Kidney capillary endothelial cell (primary cell): Measurements from ENCODE around the gene OSBPL10.

ENCODE experiments used
- DNase-seq: peaks from one replicate; pipeline ENCODE4 v3.0.0-alpha.2; 2018; ENCODE audit warnings: low spot score

The OSBPL10 gene

GRCh38 chr3:31988271-31988670, 7.2 kb upstream of the OSBPL10 start:
- DNase-seq = no peak

DNA sequence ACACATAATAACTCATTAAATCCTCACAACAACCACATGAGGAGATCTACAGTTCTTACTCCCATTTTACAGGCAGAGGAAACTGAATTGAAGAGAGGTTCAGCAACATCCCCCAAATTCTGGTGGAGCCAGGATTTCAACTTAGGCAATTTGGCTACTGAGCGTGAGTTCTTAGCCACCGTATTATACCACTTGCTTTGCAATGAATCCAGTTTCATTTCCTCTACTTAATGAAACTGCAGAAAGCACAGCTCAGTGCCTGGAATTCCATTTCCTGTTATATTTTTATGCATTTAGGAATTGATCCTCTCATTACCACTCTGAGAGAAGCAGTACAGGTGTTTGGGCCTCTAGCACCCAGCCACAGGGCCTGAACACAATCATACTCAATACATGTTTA, 4.8 kb upstream of the OSBPL10 start:
- no peak for DNase-seq

DNA sequence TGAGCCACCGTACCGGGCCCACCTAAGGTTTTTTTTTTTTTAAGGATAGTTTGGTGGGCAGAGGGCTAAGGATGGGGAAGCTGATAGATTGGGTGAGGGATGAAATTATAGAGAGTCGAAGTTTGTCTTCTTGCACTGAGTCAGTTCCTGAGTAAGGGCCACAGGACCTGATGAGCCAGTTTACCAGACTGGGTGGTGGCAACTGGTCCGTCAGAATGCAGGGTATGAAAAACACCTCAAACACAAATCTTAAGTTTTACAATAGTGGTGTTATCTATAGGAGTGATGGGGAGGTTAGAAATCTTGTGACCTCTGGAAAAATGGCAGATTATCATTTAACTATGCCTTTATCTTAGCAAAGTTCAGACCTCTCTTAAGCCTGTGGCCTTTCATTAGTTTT, 3.3 kb upstream of the OSBPL10 start:
- DNase-seq = no peak

- no peak for DNase-seq
These were observed 394 bp downstream of the OSBPL10 start for GRCh38 chr3:31980530-31981205.

DNA sequence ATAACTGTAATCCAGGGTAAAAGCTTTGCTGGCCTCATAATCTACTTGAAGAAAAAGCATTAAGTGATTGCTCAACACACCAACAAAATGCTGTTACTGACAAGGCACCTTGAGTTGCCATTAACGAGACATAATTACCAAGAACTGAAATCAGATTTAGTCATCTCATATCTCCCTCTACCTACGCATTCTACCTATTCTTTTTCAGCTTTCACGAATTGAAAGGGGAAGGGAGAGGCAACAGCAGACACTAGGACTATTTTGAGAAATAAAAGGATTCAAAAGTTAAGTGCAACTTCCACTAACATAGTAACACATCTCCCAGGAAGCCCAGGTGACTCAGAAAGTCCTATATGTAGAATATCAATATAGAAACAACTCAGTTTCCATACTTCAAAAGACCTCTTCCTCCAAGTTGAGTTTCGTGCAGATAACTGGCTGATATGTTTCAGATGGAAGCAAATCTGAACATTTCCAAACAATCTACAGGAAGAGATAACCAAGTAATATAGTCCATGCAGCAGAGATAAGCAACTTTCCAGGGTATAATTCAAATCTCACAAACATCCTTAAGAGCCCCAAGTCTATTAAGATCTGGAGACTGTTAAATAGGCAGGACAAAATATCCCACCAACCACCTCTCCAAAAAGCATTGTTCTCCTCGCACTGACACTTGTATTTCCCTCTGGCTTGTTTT, 1.9 kb downstream of the OSBPL10 start:
- no peak for DNase-seq

DNA sequence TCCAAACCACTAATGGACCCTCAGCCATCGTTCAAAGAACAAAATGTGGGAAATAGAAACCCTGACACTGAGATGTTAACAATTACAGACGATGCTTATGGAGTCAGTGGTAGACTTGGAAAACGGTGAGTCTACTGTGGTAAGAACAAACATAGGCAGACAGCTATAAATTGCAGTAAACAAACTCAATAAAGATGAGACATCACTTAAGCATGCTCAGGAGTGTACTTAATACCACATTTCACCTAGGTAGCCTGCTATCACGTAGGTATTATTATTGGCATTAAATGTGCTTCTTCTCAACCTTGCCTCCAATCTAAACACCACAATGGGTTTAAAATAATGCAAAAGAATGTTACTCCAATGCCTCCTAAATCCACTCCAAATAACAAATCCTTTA, 2.5 kb downstream of the OSBPL10 start:
- no peak for DNase-seq

- no peak for DNase-seq
These were observed 3.3 kb downstream of the OSBPL10 start for GRCh38 chr3:31977736-31978135.

DNA sequence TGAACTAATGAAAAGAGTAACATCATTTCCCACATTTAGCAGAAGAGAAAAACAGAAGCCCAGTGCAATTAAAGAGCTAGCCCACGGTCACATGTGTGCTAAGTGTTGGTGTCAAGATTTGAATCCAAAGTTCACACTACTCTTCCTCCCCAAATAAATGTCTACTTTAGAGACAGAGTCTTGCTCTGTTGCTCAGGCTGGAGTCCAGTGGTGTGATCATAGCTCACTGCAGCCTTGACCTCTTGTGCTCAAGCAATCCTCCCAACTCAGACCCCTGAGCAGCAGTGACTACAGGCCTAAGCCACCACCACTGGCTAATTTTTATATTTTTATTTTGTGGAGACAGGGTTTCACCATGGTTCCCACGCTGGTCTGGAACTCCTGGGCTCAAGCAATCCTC, 4.8 kb downstream of the OSBPL10 start:
- DNase-seq = no peak

DNA sequence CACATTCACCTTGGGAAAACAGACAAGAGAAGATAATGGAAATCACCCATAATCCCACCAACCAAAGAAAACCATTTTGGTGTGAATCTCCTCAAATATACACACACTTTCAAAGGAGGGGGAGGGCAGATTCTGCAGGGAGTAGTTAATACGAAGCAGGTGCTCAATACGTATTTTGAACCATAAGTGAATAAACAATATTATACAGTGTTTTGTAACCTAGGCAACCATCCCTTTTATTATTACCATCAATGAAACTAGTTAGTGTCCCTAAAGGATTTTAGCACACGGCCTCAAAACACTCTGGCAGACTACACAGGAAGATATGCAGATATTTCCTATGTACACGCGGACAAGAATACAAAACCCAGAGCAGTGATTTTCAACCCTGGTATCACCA, 6.1 kb downstream of the OSBPL10 start:
- no peak for DNase-seq

DNA sequence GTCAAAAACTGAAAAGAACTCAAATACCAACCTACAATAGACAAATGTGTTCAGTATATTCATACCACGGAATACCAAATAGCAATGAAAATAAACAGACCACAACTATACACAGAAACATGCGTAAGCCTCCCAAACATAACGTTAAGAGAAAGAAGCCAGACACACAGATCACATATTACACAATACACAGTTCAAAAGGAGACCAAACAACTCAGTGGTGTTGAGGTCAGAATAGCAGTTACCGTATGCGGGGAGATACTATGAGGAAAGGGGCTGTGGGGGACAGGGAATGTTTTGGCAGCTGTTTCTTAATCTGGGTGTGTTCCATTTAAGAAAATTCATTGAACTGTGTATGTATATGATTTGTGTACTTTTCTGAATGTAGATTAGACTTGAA, 6.6 kb downstream of the OSBPL10 start:
- no peak for DNase-seq

DNA sequence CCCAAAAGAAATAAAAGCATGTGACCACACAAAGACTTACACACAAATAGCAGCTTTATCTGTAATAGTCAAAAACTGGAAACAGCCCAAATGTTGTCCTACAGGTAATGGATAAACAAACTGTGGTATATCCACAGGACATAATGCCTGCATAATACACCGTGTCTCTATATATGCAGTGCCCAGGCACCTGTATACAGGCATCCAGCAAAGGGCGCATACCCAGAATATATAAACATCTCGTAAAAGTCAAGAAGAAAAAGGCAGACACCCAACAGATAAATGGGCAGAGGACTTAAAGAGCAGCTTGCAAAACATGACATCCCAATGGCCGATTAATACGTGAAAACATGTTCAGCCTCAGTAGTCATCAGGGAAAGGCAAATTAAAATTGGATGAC, 7.2 kb downstream of the OSBPL10 start:
- DNase-seq = no peak

DNA sequence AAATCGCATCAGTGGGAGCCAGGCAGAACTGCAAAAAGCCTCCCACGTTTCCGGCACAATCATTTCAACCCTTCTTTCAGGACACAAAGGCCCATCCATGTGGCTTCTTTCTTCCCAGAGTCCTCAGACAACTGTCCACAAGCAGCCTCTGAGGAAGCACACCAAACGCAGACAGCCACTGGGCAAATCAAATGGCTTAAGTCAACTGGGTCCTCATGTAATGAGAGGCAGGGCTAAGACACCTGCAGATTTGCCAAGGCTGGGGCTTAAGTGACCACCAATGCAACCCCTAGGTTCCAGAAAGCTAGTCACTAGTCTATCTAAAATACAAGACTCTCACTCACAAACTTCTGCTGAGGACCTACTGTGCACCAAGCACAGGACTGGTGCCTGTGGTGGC, 8.0 kb downstream of the OSBPL10 start:
- no peak for DNase-seq

DNA sequence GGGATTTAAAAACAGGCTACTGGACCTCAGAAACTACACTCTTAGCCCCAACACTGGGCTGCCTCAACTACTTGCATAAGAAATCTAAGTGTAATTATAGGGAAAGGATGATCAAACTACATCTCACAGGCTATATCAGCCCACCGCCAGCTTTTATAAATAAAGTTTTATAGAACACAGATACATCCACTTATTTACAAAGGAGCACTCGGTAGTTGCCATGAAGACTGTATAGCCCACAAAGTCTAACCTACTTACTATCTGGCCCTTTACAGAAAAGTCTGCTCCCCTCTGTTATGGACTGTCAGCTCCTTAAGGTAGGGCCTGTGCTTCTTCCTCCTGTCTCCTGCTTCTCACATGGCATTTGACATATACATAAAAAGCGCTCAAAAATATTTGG, 9.5 kb downstream of the OSBPL10 start:
- no peak for DNase-seq

GRCh38 chr3:31968927-31969418, 12.1 kb downstream of the OSBPL10 start:
- peak; percentile 58 for DNase-seq

DNA sequence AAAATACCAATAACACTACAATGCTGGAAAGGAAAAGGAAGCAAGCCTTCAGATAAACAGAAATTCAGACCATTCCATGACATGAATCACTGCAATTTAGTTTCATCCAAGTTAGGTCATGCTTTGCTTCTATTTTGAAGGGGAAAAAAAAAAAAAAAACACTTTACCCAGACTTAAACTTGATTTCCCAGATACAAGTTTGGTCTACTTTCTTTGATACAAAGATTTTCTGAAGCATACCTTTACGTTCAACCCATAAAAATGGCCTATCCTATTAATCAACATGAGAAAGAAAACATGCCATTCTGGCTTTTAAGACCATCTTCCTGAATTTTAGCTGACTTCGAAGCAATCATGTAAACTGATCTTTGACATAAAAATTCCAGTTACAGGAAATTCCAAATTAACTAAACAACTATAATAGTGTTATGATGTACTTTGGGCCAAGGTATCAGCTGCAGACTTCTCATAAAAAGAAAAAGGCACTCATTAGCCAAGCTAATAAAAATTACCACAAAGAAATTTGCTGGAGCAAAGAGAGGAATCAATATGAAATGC, 12.6 kb downstream of the OSBPL10 start:
- DNase-seq = peak; percentile 60

- no peak for DNase-seq
These were observed 13.5 kb downstream of the OSBPL10 start for GRCh38 chr3:31967592-31967991.

DNA sequence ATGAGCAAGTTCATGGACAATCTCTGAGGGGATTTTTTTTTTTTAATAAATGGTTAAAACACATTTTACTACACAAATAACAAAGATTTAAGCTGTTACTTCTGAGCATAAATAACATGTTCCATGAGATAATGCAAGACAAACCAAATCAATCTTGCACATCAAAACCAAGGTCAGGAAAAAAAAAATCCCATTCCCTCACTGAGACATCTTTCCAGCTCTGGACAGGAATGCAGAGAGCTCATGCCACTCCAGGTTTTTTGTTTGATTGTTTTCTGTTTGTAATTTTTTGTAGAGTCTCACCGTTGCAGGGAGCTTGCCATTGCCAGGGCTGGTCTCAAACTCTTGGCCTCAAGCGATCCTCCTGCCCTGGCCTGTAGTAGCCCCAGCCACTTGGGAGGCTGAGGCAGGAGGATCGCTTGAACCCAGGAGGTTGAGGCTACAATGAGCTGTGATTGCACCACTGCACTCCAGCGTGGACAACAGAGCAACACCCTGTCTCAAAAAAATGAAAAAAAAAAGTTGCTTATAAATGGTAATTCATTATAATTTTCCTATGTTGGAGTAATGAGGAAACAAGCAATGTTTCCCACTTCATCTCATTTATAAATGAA, 14.0 kb downstream of the OSBPL10 start:
- DNase-seq = no peak

DNA sequence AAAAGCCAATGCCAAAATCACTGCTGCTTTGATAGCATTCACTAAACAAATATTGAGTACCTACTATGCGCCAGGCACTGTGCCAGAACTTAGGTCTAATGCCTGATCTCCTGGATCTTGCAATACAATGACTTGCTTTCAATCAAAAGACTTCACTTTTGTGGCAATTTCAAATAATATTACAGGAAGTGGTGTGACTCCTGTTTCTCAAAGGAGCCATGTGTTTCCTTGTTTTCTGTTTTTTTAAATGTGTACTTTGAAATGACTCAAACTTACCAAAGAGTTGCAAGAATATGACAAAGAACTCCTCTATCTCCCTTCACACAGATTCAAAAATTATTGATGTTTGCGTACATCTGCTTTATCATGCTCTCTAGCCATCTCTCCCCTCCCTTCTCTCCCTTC, 18.3 kb downstream of the OSBPL10 start:
- peak; percentile 90 for DNase-seq

DNA sequence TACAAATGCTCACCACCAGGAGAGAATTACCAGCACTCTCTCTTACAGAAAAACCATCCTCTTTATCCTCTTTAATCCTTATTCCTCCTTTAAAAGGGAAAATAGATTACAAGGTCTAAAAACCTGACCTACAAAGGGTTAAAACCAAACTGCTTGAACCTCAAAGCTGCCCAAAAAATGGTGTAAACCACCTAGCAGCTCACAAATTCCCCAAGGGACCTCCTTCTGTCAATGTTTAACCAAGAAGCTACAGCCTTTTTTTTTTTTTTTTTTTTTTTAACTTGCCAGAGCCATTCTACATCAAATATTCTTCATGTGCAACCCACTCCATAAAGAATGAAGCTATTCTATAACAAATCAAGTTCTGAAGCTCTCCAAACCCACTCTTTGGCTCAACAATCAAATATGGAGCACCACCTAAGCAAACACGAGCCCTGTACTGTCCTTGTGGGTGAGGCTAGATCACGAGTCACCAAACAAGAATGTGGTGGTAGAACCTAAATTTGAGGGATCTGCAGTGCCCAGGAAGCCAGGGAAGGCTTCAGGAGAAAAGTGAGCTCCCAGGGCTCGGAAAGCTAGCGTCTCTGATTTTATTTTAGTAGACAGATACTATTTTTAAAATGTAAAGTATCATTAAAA, 20.1 kb downstream of the OSBPL10 start:
- DNase-seq = no peak

DNA sequence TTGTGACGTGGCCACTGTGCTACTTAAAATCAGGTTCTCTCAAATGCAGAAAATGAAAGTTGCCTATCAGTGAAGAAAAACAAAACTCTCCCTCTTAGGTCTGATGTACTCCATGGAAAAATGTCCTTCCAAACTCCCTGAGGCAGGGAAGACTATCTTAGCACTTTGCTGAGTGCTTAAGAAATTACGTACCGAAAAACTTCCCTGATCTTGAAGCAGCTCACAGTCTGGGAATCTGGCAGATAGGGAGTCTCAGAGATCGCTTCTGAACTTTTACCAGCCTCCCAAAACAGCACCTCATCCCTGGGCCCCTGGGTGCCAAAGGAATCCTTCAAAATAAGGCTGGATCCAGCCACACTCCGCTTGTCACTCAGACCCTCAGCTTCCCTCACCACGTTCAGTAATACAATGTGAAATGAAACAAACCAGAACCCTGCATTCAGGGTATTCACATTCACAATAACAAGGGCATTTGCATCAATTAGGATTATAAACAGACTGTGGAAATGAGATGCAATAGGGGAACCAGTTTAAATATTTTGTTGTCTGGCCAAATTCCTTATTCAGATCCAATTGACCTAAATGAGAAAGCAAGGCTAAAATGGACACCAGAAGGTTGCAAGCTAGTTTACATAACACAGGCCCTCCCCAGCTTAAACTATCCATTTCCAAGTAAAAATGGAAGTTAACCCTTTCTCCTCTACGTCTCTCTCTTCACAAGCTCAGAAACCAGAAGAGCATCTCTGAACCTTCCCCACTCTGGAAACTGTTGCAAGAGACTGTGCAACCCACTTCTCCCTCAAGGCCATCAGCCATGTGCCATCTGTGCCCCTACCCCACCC, 20.9 kb downstream of the OSBPL10 start:
- DNase-seq = no peak

GRCh38 chr3:31959251-31959650, 21.8 kb downstream of the OSBPL10 start:
- no peak for DNase-seq

DNA sequence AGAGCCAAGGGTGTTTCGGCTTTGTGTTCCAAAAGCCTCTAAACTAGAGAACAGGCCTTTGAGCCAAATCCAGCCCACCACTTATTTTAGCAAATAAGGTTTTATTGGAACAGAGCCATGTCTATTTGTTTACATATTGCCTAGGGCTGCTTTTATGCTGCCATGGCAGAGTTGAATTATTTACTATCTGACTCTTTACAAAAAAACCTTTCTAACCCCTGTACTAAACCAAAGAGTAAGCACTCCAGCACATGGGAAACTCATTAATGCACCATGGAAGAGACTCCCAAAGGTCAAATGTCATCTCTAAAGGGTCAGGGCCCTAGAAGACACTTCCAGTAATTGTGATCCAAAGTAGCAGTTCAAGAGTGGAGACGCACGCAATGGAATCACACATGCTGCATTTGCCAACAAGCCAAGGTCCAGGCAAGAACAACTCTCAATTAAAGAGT, 22.3 kb downstream of the OSBPL10 start:
- no peak for DNase-seq
